ENCODE results near the gene DBP.

DBP gene

DNA sequence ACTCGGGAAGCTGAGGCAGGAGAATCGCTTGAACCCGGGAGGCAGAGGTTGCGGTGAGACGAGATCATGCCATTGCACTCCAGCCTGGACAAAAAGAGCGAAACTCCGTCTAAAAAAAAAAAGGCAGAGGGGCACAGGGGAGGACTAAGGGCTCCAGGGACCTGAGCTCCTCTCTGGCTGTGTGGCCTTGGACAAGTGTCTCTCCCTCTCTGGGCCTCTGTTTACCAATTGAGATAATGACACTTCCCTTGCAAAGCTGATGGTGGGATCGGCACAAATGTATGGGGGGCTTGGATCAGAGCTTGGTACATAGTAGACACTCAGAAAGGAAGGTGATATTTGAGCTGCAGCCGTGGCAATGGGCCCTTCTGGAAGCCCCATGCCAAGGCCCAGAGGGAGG lies 42.0 kb downstream of the DBP start:
- TF ChIP-seq ZNF274 (IDR thresholded peaks at IDR 0.05; ENCODE audit: low read depth, low read length), result no peak

DNA sequence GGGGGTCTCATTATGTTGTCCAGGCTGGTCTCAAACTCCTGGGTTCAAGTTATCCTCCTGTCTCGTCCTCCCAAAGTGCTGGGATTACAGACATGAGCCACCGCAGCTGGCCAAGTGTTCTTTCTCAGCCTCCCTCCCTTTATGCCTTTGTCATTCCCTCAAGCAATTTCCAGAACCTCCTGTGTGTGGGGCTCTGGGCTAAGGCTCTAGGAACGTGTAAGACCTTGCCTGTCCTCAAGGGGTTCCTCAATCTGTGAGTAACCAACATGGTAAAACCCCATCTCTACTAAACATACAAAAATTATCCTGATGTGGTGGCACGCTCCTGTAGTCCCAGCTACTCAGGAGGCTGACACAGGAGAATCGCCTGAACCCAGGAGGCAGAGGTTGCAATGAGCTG lies 46.2 kb downstream of the DBP start:
- H3K4me3 ChIP-seq (ENCODE audit: low read length), result no peak overlapping the region
- TF ChIP-seq ZNF274 (IDR thresholded peaks at IDR 0.05; ENCODE audit: low read depth, low read length), result no peak

More for the DNA sequence above, 42.0 kb downstream of the DBP start:
- H3K4me3 ChIP-seq (ENCODE audit: low read length), result no peak overlapping the region

DNA sequence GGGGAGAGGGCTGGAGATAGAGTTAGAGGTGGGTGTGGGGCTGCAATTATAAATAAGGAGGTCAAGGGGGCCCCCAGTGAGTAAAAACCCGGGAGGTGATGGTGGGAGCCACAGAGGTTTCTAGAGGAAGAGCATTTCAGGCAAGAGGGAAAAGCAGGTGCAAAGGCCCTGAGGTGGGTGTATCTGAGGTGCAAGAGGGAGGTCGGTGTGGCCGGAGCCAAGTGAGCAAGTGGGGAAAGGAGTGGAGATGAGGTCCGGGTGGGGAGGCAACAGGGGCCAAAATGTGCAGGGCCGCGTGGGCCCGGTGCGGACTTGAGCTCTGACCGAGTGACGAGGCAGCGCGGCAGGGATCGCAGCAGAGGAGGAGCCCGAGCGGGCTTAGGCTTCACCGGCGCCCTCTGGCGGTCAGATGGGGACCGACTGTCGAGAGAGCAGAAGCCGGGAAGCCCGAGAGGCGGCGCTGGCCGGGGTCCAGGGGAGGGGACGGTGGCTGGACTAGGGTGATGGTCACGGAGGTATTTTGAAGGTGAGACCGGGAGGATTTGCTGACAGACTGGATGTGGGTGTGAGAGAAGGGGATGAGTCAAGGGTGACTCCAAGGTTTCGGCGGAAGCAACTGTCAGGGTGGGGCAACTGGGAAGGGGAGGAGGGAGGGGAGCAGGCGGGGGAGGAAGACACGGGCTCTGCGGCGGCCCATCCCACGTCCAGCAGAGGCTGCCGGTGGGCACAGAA lies 48.3 kb downstream of the DBP start:
- no peak for TF ChIP-seq ZNF274 (IDR thresholded peaks at IDR 0.05; ENCODE audit: low read depth, low read length)
- no peak overlapping the region for H3K4me3 ChIP-seq (ENCODE audit: low read length)

DNA sequence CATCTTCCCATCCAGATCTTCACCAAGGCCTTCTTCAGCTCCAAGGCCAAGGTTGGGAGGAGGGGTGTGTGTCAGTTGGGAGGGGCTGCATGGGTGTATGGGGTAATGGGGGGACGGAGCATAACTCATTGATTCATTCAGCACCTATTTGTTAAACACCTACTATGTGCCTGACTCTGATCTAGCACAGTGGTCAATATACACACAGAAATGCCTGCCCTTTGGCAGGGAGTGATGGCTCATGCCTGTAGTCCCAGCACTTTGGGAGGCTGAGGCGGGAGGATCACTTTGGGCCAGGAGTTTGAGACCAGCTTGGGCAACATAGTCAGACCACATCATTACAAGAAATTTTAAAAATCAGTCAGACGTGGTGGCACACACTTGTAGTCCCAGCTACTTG lies 49.8 kb downstream of the DBP start:
- H3K4me3 ChIP-seq (ENCODE audit: low read length), result no peak overlapping the region
- no peak for TF ChIP-seq ZNF274 (IDR thresholded peaks at IDR 0.05; ENCODE audit: low read depth, low read length)

DNA sequence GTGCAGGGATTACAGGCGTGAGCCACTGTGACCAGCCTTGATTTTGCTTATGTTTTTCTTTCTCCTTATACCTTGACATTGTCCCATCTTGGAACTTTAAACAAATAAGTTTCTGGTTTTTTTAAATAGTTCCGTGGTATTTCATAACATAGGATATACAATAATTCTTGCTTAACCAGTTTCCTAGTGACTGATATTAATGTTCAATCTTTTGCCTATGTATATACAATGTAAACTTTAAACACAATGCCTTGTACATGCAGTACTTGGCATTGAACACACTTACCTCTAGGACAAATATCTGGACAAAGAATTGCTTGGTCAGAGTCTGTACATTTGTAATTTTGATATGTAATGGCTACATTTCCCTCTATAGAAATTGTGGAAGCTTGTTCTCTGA lies 55.0 kb downstream of the DBP start:
- no peak for TF ChIP-seq ZNF274 (IDR thresholded peaks at IDR 0.05; ENCODE audit: low read depth, low read length)
- no peak overlapping the region for H3K4me3 ChIP-seq (ENCODE audit: low read length)
